GM12865 (cell line): ENCODE data around the gene WDR72.
"Not testable (repeated sequence)": the region's sequence is repeated elsewhere in the genome, so short reads cannot be mapped to it uniquely, and the experiment has no call there.

Experiments
- DNase-seq: peaks from one replicate; pipeline ENCODE4 v3.0.0; 2010; ENCODE audit warnings: low read depth
- H3K4me3 ChIP-seq: 2 replicates; pipeline ENCODE4 v1.5.1; 2011; ENCODE audit warnings: mild to moderate bottlenecking, low read depth, low read length, control low read depth
- CTCF ChIP-seq: IDR thresholded peaks from 2 replicates; pipeline ENCODE4 v1.5.1; 2011; ENCODE audit warnings: low read length, control low read depth, low read depth, inconsistent platforms; ENCODE audit not compliant: insufficient read depth; ENCODE audit errors: missing control alignments

WDR72 gene

GRCh38 chr15:53548236-53548635, 211.2 kb downstream of the WDR72 start:
- DNase-seq = no peak
- TF ChIP-seq CTCF = no peak

DNA sequence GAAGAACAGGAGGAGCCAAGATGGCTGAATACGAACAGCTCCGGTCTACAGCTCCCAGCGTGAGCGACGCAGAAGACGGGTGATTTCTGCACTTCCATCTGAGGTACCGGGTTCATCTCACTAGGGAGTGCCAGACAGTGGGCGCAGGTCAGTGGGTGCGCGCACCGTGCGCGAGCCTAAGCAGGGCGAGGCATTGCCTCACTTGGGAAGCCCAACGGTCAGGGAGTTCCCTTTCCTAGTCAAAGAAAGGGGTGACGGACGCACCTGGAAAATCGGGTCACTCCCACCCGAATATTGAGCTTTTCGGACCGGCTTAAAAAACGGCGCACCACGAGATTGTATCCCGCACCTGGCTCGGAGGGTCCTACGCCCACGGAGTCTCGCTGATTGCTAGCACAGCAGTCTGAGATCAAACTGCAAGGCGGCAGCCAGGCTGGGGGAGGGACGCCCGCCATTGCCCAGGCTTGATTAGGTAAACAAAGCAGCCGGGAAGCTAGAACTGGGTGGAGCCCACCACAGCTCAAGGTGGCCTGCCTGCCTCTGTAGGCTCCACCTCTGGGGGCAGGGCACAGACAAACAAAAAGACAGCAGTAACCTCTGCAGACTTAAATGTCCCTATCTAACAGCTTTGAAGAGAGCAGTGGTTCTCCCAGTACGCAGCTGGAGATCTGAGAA, 218.7 kb downstream of the WDR72 start:
- DNase-seq, H3K4me3 ChIP-seq: not testable (repeated sequence)

More at GRCh38 chr15:53548236-53548635, 211.2 kb downstream of the WDR72 start:
- H3K4me3 ChIP-seq = no peak overlapping the region

DNA sequence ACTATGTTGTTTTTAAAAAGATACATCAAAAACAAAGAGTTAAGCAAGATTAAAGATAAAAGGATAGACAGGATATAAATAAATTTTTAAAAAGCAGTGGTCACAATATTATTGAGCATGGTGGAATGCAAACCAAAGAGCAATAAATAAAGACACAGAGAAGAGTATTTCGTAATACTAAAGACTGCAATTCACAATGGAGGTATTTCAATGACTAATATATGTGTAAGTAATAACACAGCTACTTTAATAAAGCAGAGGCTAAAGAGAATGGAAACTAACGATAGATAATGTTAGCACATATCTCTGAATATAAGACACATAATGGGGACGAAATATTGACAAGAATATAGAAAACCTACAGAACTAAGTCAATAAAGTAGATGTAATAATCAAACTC, 219.6 kb downstream of the WDR72 start:
- no peak for DNase-seq
- H3K4me3 ChIP-seq = no peak overlapping the region
- TF ChIP-seq CTCF = no peak

DNA sequence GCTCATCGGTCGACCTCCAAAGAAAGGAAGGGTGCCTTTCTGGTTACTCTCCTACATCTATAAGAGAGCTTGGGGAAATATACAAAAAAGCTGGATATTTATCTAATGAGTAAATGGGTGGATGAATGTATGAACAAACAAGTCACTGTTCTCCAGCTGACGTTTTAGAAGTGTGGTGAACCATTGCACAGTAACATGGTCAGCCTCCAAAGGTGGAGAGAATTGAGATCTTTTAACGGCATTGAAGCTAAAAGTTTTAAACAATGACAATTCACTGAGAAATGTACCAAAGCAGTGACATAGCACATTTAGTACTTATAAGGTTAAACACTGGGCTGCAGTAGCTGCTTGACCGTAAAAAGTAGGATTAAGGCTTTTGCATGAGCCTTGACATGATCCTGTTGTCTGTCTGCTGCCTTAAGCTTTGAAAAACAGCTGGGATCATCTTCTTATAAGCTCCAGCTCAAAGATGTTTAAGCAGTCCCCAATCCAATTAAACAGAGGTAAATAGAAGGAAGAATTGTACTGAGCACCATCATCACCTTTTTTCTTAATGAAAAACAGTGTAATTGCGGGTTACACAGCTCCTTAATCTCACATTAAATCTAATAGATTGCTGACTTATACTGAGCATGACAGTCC, 222.9 kb downstream of the WDR72 start:
- H3K4me3 ChIP-seq = no peak overlapping the region
- TF ChIP-seq CTCF = no peak
- DNase-seq = no peak

GRCh38 chr15:53535886-53536285, 223.6 kb downstream of the WDR72 start:
- no peak for TF ChIP-seq CTCF
- DNase-seq = no peak
- H3K4me3 ChIP-seq = no peak overlapping the region

DNA sequence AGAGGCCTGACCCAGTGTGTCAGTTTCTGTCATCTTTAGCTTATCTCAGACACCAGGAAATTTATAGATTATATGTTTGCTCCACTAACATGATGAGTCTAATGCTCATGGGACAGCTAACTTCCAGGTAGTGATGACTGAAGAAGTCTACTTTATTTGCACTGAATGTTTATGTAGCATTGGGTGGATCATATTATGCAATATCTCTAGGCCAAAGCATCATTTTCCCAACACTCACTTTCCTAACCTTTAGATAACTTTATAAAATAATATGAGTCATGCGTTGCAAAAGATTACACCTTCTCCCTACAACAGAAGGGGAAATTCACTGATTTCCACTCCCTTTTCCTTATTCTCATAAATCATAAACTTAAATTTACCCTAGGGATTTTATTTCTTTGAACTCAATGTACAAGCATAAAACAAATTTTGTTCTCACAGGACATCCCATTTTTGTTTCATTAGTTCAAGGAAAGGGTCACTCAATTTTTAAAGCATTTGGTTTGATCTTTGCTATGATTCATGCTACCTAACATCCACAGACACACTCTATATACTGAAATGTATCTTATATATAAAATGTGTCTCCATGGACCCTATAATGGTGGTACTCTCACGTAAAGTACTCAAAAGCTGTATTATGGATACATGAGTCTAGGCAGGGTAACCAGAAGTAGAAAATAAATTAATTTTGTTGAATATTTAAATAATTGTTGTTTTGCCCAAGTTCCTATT, 225.2 kb downstream of the WDR72 start:
- DNase-seq = no peak
- TF ChIP-seq CTCF = no peak
- H3K4me3 ChIP-seq = no peak overlapping the region

GRCh38 chr15:53530761-53531160, 228.7 kb downstream of the WDR72 start:
- no peak for TF ChIP-seq CTCF
- DNase-seq = no peak
- H3K4me3 ChIP-seq = no peak overlapping the region
